LNCaP clone FGC (cell line): ENCODE data around the gene SLC48A1.
A peak's percentile ranks its signal among the peaks of the same experiment; 100 is the strongest.

Experiments
- DNase-seq: peaks from one replicate; pipeline ENCODE4 v3.0.0-alpha.2; 2011; ENCODE audit warnings: low read depth
- H3K4me3 ChIP-seq: 2 replicates; pipeline ENCODE4 v1.5.1; 2011; ENCODE audit warnings: mild to moderate bottlenecking, low read depth, low read length, control low read depth
- CTCF ChIP-seq: IDR thresholded peaks from 2 replicates; pipeline ENCODE4 v1.5.1; 2012; ENCODE audit warnings: mild to moderate bottlenecking; ENCODE audit not compliant: control insufficient read depth, insufficient read depth; ENCODE audit errors: extremely low read depth

Gene SLC48A1

GRCh38 chr12:47773062-47773857, at the start of gene SLC48A1:
TSS of gene SLC48A1 (plus strand) at chr12:47773238. CDS start at chr12:47773305, 67 bp downstream.
- peak; percentile 64 for TF ChIP-seq CTCF
- H3K4me3 ChIP-seq: peak within 1 kb of the TSS; percentile 64
- DNase-seq: no peak

GRCh38 chr12:47725091-47725772, 47.8 kb upstream of the SLC48A1 start, which contains the start of gene ENDOU:
TSS of gene ENDOU (minus strand) at chr12:47725490. CDS start at chr12:47725413, 77 bp downstream.
- H3K4me3 ChIP-seq: no peak within 1 kb of the TSS
- no peak for TF ChIP-seq CTCF
- DNase-seq: no peak

GRCh38 chr12:47725893-47726292, 47.1 kb upstream of the SLC48A1 start:
- DNase-seq: no peak
- no peak for TF ChIP-seq CTCF

GRCh38 chr12:47729233-47729632, 43.8 kb upstream of the SLC48A1 start:
- DNase-seq: no peak
- no peak overlapping the region for H3K4me3 ChIP-seq
- no peak for TF ChIP-seq CTCF

More at GRCh38 chr12:47725893-47726292, 47.1 kb upstream of the SLC48A1 start:
- no peak overlapping the region for H3K4me3 ChIP-seq

GRCh38 chr12:47730341-47730744, 42.7 kb upstream of the SLC48A1 start:
- DNase-seq: peak; percentile 77
- no peak for TF ChIP-seq CTCF
- no peak overlapping the region for H3K4me3 ChIP-seq

GRCh38 chr12:47731723-47732122, 41.3 kb upstream of the SLC48A1 start:
- no peak for TF ChIP-seq CTCF
- no peak overlapping the region for H3K4me3 ChIP-seq
- DNase-seq: no peak
